Neutrophil (primary cell): ENCODE measurements around the gene TMEM116.
"Not testable (repeated sequence)": the region's sequence is repeated elsewhere in the genome, so short reads cannot be mapped to it uniquely, and the experiment has no call there.

ENCODE experiments used
- H3K27ac ChIP-seq: fragments of 200-600 bp; sonication (generic); 2 replicates; pipeline ENCODE4 v1.5.1; 2016; ENCODE audit warnings: mild to moderate bottlenecking, moderate library complexity
- H3K27me3 ChIP-seq: fragments of 200-600 bp; sonication (generic); 2 replicates; pipeline ENCODE4 v1.6.0; 2016; ENCODE audit warnings: mild to moderate bottlenecking
- H3K36me3 ChIP-seq: fragments of 200-600 bp; sonication (generic); 2 replicates; pipeline ENCODE4 v1.5.1; 2017
- H3K4me1 ChIP-seq, 2 experiments: fragments of 200-600 bp in 1 of 2; sonication (generic) in 1 of 2; 1 replicate in 1 of 2; 2 replicates in 1 of 2; pipeline versions ENCODE4 v1.5.1 to v1.6.1; 2013 to 2016; ENCODE audit warnings: low read depth in 1 of 2, low read length in 1 of 2, mild to moderate bottlenecking in 1 of 2, moderate library complexity in 1 of 2; ENCODE audit not compliant: control insufficient read depth in 1 of 2, insufficient read depth in 1 of 2
- H3K4me3 ChIP-seq, 2 experiments: fragments of 200-600 bp in 1 of 2; sonication (generic) in 1 of 2; 1 replicate in 1 of 2; 2 replicates in 1 of 2; pipeline ENCODE4 v1.5.1; 2013 to 2016; ENCODE audit warnings: low read depth in 1 of 2, low read length in 1 of 2, mild to moderate bottlenecking in 1 of 2, moderate library complexity in 1 of 2
- H3K9me3 ChIP-seq: fragments of 200-600 bp; sonication (generic); 2 replicates; pipeline ENCODE4 v1.5.1; 2016
- TF ChIP-seq, protein P1 (sequence below): fragments of 200-600 bp; sonication (generic); IDR thresholded peaks from 2 replicates; pipeline ENCODE4 v1.5.1; 2016; ENCODE audit warnings: antibody characterized with exemption

Gene TMEM116

GRCh38 chr12:111964935-111965334 is 48.0 kb downstream of the TMEM116 start:
- Histone ChIP-seq H3K27ac (no peak overlapping the region), H3K27me3 (no peaks in the 10 kb centered on the region), H3K4me1 (no peaks in the 10 kb centered on the region), H3K36me3 (no peaks in the 10 kb centered on the region), H3K9me3 (no peaks in the 10 kb centered on the region), H3K4me3 (no peak overlapping the region)
- TF ChIP-seq, protein P1, sequence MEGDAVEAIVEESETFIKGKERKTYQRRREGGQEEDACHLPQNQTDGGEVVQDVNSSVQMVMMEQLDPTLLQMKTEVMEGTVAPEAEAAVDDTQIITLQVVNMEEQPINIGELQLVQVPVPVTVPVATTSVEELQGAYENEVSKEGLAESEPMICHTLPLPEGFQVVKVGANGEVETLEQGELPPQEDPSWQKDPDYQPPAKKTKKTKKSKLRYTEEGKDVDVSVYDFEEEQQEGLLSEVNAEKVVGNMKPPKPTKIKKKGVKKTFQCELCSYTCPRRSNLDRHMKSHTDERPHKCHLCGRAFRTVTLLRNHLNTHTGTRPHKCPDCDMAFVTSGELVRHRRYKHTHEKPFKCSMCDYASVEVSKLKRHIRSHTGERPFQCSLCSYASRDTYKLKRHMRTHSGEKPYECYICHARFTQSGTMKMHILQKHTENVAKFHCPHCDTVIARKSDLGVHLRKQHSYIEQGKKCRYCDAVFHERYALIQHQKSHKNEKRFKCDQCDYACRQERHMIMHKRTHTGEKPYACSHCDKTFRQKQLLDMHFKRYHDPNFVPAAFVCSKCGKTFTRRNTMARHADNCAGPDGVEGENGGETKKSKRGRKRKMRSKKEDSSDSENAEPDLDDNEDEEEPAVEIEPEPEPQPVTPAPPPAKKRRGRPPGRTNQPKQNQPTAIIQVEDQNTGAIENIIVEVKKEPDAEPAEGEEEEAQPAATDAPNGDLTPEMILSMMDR, result no peak

- H3K27me3 ChIP-seq, H3K27ac ChIP-seq, H3K4me1 ChIP-seq, H3K36me3 ChIP-seq, H3K9me3 ChIP-seq, H3K4me3 ChIP-seq: not testable (repeated sequence)
These were observed 53.4 kb downstream of the TMEM116 start for GRCh38 chr12:111959518-111959917.

DNA sequence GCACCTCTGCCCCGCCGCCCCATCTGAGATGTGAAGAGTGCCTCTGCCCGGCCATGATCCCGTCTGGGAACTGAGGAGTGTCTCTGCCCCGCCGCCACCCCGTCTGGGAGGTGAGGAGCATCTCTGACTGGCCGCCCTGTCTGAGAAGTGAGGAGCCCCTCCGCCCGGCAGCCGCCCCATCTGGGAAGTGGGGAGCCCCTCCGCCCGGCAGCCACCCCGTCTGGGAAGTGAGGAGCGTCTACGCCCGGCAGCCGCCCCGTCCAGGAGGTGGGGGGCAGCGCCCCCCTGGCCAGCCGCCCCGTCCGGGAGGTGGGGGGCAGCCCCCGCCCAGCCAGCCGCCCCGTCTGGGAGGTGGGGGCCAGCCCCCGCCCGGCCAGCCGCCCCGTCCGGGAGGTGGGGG is 55.7 kb downstream of the TMEM116 start:
- H3K9me3 ChIP-seq, H3K4me1 ChIP-seq, H3K27ac ChIP-seq, H3K27me3 ChIP-seq, H3K36me3 ChIP-seq, H3K4me3 ChIP-seq: not testable (repeated sequence)

DNA sequence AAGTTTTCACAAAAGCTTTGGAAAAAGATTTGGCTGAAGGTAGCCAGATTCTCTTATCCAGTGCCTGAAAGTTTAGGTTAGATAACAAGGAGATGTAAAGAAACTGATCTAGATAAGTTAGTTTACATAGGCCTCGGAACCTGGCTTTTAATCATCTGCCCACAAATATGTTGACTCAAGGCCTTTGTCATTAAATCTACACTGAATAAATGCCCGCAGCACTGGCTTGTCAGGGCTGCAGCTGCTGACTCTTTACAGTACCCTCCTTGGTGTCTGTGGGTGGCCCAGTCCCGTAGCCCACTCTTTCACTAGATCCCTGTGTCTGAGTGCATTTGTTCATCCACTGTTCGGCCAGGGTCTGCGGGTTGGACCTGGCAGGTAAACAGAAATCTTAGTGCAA is 58.0 kb downstream of the TMEM116 start:
- TF ChIP-seq, protein P1, result no peak
- Histone ChIP-seq H3K4me3 (no peak overlapping the region), H3K36me3 (no peaks in the 10 kb centered on the region), H3K4me1 (no peaks in the 10 kb centered on the region), H3K27me3 (no peaks in the 10 kb centered on the region), H3K27ac (no peak overlapping the region), H3K9me3 (no peaks in the 10 kb centered on the region)

DNA sequence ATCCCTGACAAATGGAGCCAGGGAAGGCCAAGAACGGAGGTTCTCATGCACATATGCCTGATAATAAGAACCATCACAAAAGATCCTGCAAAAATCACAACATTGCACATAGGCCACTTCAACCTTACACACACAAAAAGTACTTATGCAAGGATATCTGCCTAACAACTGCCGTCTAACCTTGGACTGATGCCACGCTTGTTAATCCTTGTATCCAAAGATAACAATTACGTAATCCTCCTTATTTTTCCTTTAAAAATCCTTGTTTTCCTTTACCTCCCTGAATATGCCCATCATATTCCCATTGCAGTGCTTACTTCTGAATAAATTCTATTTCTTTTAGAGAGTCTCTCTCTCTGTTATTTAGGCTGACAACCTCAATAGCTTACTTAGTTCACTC is 59.5 kb downstream of the TMEM116 start:
- Histone ChIP-seq H3K4me1 (no peaks in the 10 kb centered on the region), H3K4me3 (no peak overlapping the region), H3K36me3 (no peaks in the 10 kb centered on the region), H3K9me3 (no peaks in the 10 kb centered on the region), H3K27me3 (no peaks in the 10 kb centered on the region), H3K27ac (no peak overlapping the region)
- TF ChIP-seq, protein P1, result no peak

- not testable (repeated sequence) for H3K4me1 ChIP-seq, H3K27ac ChIP-seq, H3K27me3 ChIP-seq, H3K4me3 ChIP-seq, H3K9me3 ChIP-seq, H3K36me3 ChIP-seq
These were observed 60.7 kb downstream of the TMEM116 start for GRCh38 chr12:111952084-111952787.

GRCh38 chr12:111950961-111951676 is 61.8 kb downstream of the TMEM116 start:
- not testable (repeated sequence) for H3K36me3 ChIP-seq, H3K4me1 ChIP-seq, H3K9me3 ChIP-seq, H3K4me3 ChIP-seq, H3K27me3 ChIP-seq, H3K27ac ChIP-seq
